ENCODE measurements around the gene DMXL1.

Gene DMXL1

DNA sequence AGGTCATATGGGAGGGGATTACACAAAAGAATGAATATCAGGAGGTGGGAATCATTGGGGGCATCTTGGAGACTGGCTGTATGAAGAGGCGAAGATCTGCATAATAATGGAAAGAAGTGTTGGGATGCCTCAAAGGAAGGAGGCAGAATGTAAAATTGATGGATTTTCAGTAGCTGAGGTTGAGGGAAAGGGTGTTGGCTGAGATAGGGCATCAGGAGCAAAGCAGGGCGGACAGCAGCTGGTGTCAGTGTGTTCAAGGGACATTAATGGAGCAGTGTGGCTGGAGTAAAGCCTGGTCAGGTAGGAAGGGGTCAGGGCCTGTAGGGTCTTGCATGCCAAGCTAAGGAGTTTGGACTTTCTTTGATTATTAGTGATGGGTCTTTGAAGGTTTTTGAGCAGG is 219.7 kb downstream of the DMXL1 start:
- DNase-seq, result no peak

GRCh38 chr5:119291056-119291455 is 220.2 kb downstream of the DMXL1 start:
- DNase-seq, result no peak

DNA sequence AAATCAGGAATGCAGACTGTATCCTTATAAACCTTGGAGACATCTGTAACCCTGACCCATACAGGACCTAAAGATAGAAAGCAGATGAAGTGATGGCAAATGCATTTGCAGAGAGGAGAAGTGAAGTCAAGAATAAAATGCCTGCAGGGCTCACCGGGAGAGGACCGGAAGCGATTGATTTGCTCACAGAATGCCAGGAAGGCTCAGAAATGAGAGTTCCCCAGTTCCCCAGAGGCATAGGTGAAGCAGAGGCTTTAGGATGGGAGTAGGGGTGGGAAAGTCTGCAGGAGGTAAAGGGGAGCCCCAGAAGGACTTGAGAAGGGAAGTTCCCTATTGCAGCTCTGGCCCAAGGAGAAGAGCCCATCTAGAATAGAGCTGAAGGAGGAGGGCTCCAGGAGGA is 221.0 kb downstream of the DMXL1 start:
- DNase-seq, result no peak

DNA sequence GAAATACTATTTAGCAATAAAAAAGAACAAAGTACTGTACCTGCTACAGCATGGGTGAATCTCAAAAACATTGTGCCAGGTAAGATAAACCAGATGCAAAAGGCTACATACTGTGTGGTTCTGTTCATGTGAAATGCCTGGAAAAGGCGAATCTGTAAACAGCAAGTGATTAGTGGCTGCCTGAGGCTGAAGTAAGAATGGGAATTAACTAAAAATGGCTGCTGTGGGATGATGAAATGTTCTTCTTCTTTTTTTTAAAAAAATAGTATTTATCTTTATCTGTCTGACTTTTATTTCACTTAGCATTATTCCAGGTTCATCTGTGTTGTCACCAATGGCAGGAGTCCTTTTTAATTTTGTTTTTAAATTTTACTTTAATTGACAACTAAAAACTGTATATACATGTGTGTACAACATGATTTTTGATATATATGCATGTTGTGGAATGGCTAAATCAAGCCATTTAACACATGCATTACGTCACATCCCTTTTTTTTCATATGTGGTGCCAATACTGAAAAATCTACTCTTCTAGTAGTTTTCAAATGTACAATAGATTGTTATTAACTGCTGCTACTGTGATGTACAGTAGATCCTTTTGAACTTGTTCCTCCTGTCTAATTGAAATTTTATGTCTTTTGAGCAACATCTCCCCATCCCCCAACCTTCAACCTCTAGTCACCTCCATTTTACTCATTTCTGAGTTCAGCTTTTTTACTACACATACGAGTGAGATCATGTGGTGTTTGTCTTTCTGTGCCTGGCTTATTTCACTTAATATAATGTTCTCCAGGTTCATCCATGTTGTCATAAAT is 222.0 kb downstream of the DMXL1 start:
- no peak for DNase-seq

- DNase-seq, result no peak
These were observed 222.6 kb downstream of the DMXL1 start for GRCh38 chr5:119293516-119293829.
